HEK293 (cell line): Measurements from ENCODE around the gene DHRS3.

Experiments
- CTCF ChIA-PET: fragments of 350-600 bp; formaldehyde crosslinking; extraction: SDS; loops from one replicate; lab custom pipeline; 2021; ENCODE audit warnings: antibody characterized with exemption; lab: Yijun Ruan, JAX
- POLR2A ChIA-PET: fragments of 300-600 bp; formaldehyde crosslinking; extraction: SDS; loops from one replicate; lab custom pipeline; 2020; ENCODE audit warnings: antibody characterized with exemption, inconsistent platforms; lab: Yijun Ruan, JAX
- H3K27ac ChIP-seq: fragments of 200-500 bp; sonication (Bioruptor generic); 2 replicates; pipeline ENCODE4 v1.5.1; 2014; ENCODE audit warnings: low read depth, low read length, control low read depth, inconsistent platforms; ENCODE audit errors: extremely low read depth
- H3K36me3 ChIP-seq, 2 experiments: fragments of 200-500 bp in 1 of 2; sonication (Bioruptor generic) in 1 of 2; 1 replicate in 1 of 2; 2 replicates in 1 of 2; pipeline ENCODE4 v1.5.1; 2014 to 2017; ENCODE audit warnings: inconsistent platforms in 2 of 2, low read length in 2 of 2; ENCODE audit not compliant: control insufficient read depth in 2 of 2, insufficient read depth in 1 of 2
- H3K4me1 ChIP-seq: fragments of 200-500 bp; sonication (Bioruptor generic); 2 replicates; pipeline ENCODE4 v1.5.1; 2014; ENCODE audit warnings: mild to moderate bottlenecking, low read length, inconsistent platforms; ENCODE audit not compliant: control insufficient read depth, insufficient read depth
- H3K4me3 ChIP-seq: 2 replicates; pipeline ENCODE4 v1.5.1; 2011; ENCODE audit warnings: low read depth, mild to moderate bottlenecking, control low read depth, low read length, moderate library complexity
- H3K9me3 ChIP-seq: fragments of 200-500 bp; sonication (Bioruptor generic); 2 replicates; pipeline ENCODE4 v1.5.1; 2014; ENCODE audit warnings: low read depth, low read length, inconsistent platforms; ENCODE audit not compliant: control insufficient read depth, insufficient read depth
- FEZF1 ChIP-seq: fragments of 450-650 bp; formaldehyde crosslinking; IDR thresholded peaks from 2 replicates; pipeline ENCODE4 v1.5.1; 2016; ENCODE audit warnings: missing biosample characterization, missing genetic modification characterization
- HOXD13 ChIP-seq: sonication (generic); formaldehyde crosslinking; IDR thresholded peaks from 2 replicates; pipeline ENCODE4 v1.8.0; 2022; ENCODE audit warnings: missing genetic modification reagents, borderline replicate concordance
- KLF7 ChIP-seq: fragments of 450-650 bp; formaldehyde crosslinking; IDR thresholded peaks from 2 replicates; pipeline ENCODE4 v1.5.1; 2016; ENCODE audit warnings: missing biosample characterization, missing genetic modification characterization, borderline replicate concordance
- MYNN ChIP-seq: fragments of 450-650 bp; formaldehyde crosslinking; IDR thresholded peaks from 2 replicates; pipeline ENCODE4 v1.5.1; 2016; ENCODE audit warnings: missing biosample characterization, missing genetic modification characterization, borderline replicate concordance
- RBAK ChIP-seq: fragments of 450-650 bp; formaldehyde crosslinking; IDR thresholded peaks from 2 replicates; pipeline ENCODE4 v1.5.1; 2016; ENCODE audit warnings: missing biosample characterization, missing genetic modification characterization
- SETDB1 ChIP-seq: IDR thresholded peaks from one replicate; pipeline ENCODE4 v1.6.1; 2017; ENCODE audit warnings: mild to moderate bottlenecking, low read length, moderate library complexity, mixed read lengths; ENCODE audit not compliant: insufficient read length
- TRIM28 ChIP-seq: IDR thresholded peaks from 2 replicates; pipeline ENCODE4 v1.6.1; 2011; ENCODE audit warnings: low read length, control low read depth, borderline replicate concordance
- YY2 ChIP-seq: fragments of 450-650 bp; formaldehyde crosslinking; IDR thresholded peaks from 2 replicates; pipeline ENCODE4 v1.5.1; 2016; ENCODE audit warnings: missing biosample characterization, missing genetic modification characterization
- ZIC2 ChIP-seq: fragments of 450-650 bp; formaldehyde crosslinking; IDR thresholded peaks from 2 replicates; pipeline ENCODE4 v1.5.1; 2016; ENCODE audit warnings: missing biosample characterization, missing genetic modification characterization
- ZNF121 ChIP-seq: fragments of 450-650 bp; formaldehyde crosslinking; IDR thresholded peaks from 2 replicates; pipeline ENCODE4 v1.5.1; 2016; ENCODE audit warnings: missing biosample characterization, missing genetic modification characterization
- ZNF174 ChIP-seq: fragments of 450-650 bp; formaldehyde crosslinking; IDR thresholded peaks from 2 replicates; pipeline ENCODE4 v1.5.0; 2017; ENCODE audit warnings: missing biosample characterization, mild to moderate bottlenecking, missing genetic modification characterization
- ZNF280C ChIP-seq: fragments of 450-650 bp; formaldehyde crosslinking; IDR thresholded peaks from 2 replicates; pipeline ENCODE4 v1.5.1; 2016; ENCODE audit warnings: missing biosample characterization, missing genetic modification characterization
- ZNF335 ChIP-seq: fragments of 450-650 bp; formaldehyde crosslinking; conservative IDR thresholded peaks from 2 replicates; pipeline ENCODE4 v1.5.1; 2016; ENCODE audit warnings: missing biosample characterization, missing genetic modification characterization
- ZNF366 ChIP-seq: fragments of 450-650 bp; formaldehyde crosslinking; conservative IDR thresholded peaks from 2 replicates; pipeline ENCODE4 v1.5.1; 2016; ENCODE audit warnings: missing biosample characterization, missing genetic modification characterization
- ZNF37A ChIP-seq: fragments of 450-650 bp; IDR thresholded peaks from 2 replicates; pipeline ENCODE4 v1.5.1; 2018; ENCODE audit warnings: missing biosample characterization, missing genetic modification characterization
- ZNF404 ChIP-seq: fragments of 450-650 bp; formaldehyde crosslinking; IDR thresholded peaks from 2 replicates; pipeline ENCODE4 v1.5.1; 2017; ENCODE audit warnings: missing biosample characterization, missing genetic modification characterization
- ZNF426 ChIP-seq: fragments of 450-650 bp; formaldehyde crosslinking; IDR thresholded peaks from 2 replicates; pipeline ENCODE4 v1.5.1; 2017; ENCODE audit warnings: missing biosample characterization, missing genetic modification characterization, mild to moderate bottlenecking, inconsistent platforms, moderate library complexity
- ZNF433 ChIP-seq: fragments of 450-650 bp; formaldehyde crosslinking; IDR thresholded peaks from 2 replicates; pipeline ENCODE4 v1.5.1; 2016; ENCODE audit warnings: missing biosample characterization, missing genetic modification characterization, low read depth
- ZNF548 ChIP-seq: fragments of 450-650 bp; formaldehyde crosslinking; IDR thresholded peaks from 2 replicates; pipeline ENCODE4 v1.5.1; 2016; ENCODE audit warnings: missing biosample characterization, missing genetic modification characterization
- ZNF549 ChIP-seq: fragments of 450-650 bp; IDR thresholded peaks from 2 replicates; pipeline ENCODE4 v1.5.1; 2018; ENCODE audit warnings: missing biosample characterization, missing genetic modification characterization, mild to moderate bottlenecking, inconsistent platforms, moderate library complexity
- ZNF561 ChIP-seq: fragments of 450-650 bp; IDR thresholded peaks from 2 replicates; pipeline ENCODE4 v1.5.1; 2018; ENCODE audit warnings: missing biosample characterization, missing genetic modification characterization, borderline replicate concordance
- ZNF571 ChIP-seq: fragments of 450-650 bp; formaldehyde crosslinking; IDR thresholded peaks from 2 replicates; pipeline ENCODE4 v1.5.0; 2017; ENCODE audit warnings: missing biosample characterization, missing genetic modification characterization
- ZNF585B ChIP-seq: fragments of 450-650 bp; formaldehyde crosslinking; IDR thresholded peaks from 2 replicates; pipeline ENCODE4 v1.5.1; 2016; ENCODE audit warnings: missing biosample characterization, missing genetic modification characterization
- ZNF624 ChIP-seq: fragments of 450-650 bp; formaldehyde crosslinking; IDR thresholded peaks from 2 replicates; pipeline ENCODE4 v1.5.1; 2017; ENCODE audit warnings: missing biosample characterization, missing genetic modification characterization
- ZNF654 ChIP-seq: fragments of 450-650 bp; formaldehyde crosslinking; IDR thresholded peaks from 2 replicates; pipeline ENCODE4 v1.5.1; 2016; ENCODE audit warnings: low read depth, missing biosample characterization, missing genetic modification characterization
- ZNF660 ChIP-seq: fragments of 450-650 bp; IDR thresholded peaks from 2 replicates; pipeline ENCODE4 v1.5.1; 2018; ENCODE audit warnings: missing biosample characterization, mild to moderate bottlenecking, missing genetic modification characterization
- ZNF664 ChIP-seq: fragments of 450-650 bp; formaldehyde crosslinking; IDR thresholded peaks from 2 replicates; pipeline ENCODE4 v1.5.1; 2016; ENCODE audit warnings: missing biosample characterization, missing genetic modification characterization
- ZNF677 ChIP-seq: fragments of 450-650 bp; IDR thresholded peaks from 2 replicates; pipeline ENCODE4 v1.5.0; 2018; ENCODE audit warnings: missing biosample characterization, mild to moderate bottlenecking, missing genetic modification characterization, moderate library complexity
- ZNF704 ChIP-seq: fragments of 450-650 bp; formaldehyde crosslinking; IDR thresholded peaks from 2 replicates; pipeline ENCODE4 v1.5.1; 2016; ENCODE audit warnings: missing biosample characterization, missing genetic modification characterization
- ZNF785 ChIP-seq: fragments of 450-650 bp; formaldehyde crosslinking; IDR thresholded peaks from 2 replicates; pipeline ENCODE4 v1.5.1; 2016; ENCODE audit warnings: missing biosample characterization, missing genetic modification characterization
- ZSCAN23 ChIP-seq: fragments of 450-650 bp; formaldehyde crosslinking; IDR thresholded peaks from 2 replicates; pipeline ENCODE4 v1.5.1; 2016; ENCODE audit warnings: missing biosample characterization, missing genetic modification characterization

The DHRS3 gene

GRCh38 chr1:12640237-12640957, 22.4 kb upstream of the DHRS3 start:
- Histone ChIP-seq H3K4me1 (no peaks in the 10 kb centered on the region), H3K9me3 (no peaks in the 10 kb centered on the region), H3K4me3 (no peak overlapping the region), H3K36me3 (no peaks in the 10 kb centered on the region), H3K27ac (no peak overlapping the region)
- no peak for TF ChIP-seq ZSCAN23 (tag by site-specific recombination)
- no peak for TF ChIP-seq ZNF404 (tag by site-specific recombination)
- no peak for TF ChIP-seq ZNF571
- no peak for TF ChIP-seq KLF7 (tag by site-specific recombination)
- peak; percentile 96; the same call in 1 of the 2 replicates for TF ChIP-seq TRIM28
- no peak for TF ChIP-seq HOXD13 (CRISPR knock-in tag)
- no peak for TF ChIP-seq ZNF549
- TF ChIP-seq ZNF548 (tag by site-specific recombination) = no peak
- no peak for TF ChIP-seq ZNF624 (tag by site-specific recombination)
- no peak for TF ChIP-seq ZNF433 (tag by site-specific recombination)
- TF ChIP-seq ZNF561 (tag by site-specific recombination) = peak; percentile 83
- TF ChIP-seq ZNF37A (tag by site-specific recombination) = no peak
- TF ChIP-seq SETDB1 = peak; percentile 100
- TF ChIP-seq ZNF677 (tag by site-specific recombination) = no peak
- no peak for TF ChIP-seq ZNF785 (tag by site-specific recombination)
- TF ChIP-seq ZNF280C (tag by site-specific recombination) = no peak
- no peak for TF ChIP-seq ZNF121 (tag by site-specific recombination)
- CTCF ChIA-PET = interaction anchor here (0.7 to 3.3 kb wide), 3 partner anchors 10 to 206 kb away, joined by 3 to 11 read pairs (median 3); no protein-coding TSS in a partner anchor
- POLR2A ChIA-PET = no interaction called here

- H3K9me3 ChIP-seq = no peaks in the 10 kb centered on the region
- no peak overlapping the region for H3K27ac ChIP-seq
- no peak overlapping the region for H3K4me3 ChIP-seq
- H3K4me1 ChIP-seq = no peaks in the 10 kb centered on the region
- no peak for TF ChIP-seq ZNF585B
- no peak for TF ChIP-seq YY2 (tag by site-specific recombination)
- TF ChIP-seq ZNF664 (tag by site-specific recombination) = no peak
- TF ChIP-seq MYNN = no peak
- TF ChIP-seq ZNF561 (tag by site-specific recombination) = no peak
- TF ChIP-seq ZNF174 (tag by site-specific recombination) = no peak
- TF ChIP-seq ZNF704 (tag by site-specific recombination) = no peak
- no peak for TF ChIP-seq ZNF571
- TF ChIP-seq ZNF366 (tag by site-specific recombination) = no peak
- no peak for TF ChIP-seq ZNF426 (tag by site-specific recombination)
- no peak for TF ChIP-seq ZNF549
- TF ChIP-seq HOXD13 (CRISPR knock-in tag) = no peak
- no peak for TF ChIP-seq ZNF654 (tag by site-specific recombination)
- TF ChIP-seq ZNF335 (tag by site-specific recombination) = no peak
- TF ChIP-seq ZNF660 (tag by site-specific recombination) = no peak
- TF ChIP-seq RBAK (tag by site-specific recombination) = no peak
- no peak for TF ChIP-seq ZNF785 (tag by site-specific recombination)
- no peak for TF ChIP-seq FEZF1 (tag by site-specific recombination)
- no peak for TF ChIP-seq ZIC2 (tag by site-specific recombination)
- ChIA-PET POLR2A (no interaction called here), CTCF (interaction anchor here (0.6 kb wide), 1 partner anchor 12 kb away, joined by 3 read pairs; no protein-coding TSS in a partner anchor)
- H3K36me3 ChIP-seq = no peaks in the 10 kb centered on the region
Measured at GRCh38 chr1:12637693-12638092, 19.7 kb upstream of the DHRS3 start.
